H1 (cell line): ENCODE results near the gene SGCD. TPM values are rescaled to one million over a fixed set of nuclear protein-coding genes. Genes with fewer than 3 reads are reported as not detected.

Experiments used
- CHD1 ChIP-seq: IDR thresholded peaks from 2 replicates; pipeline ENCODE4 v1.6.1; 2012; ENCODE audit warnings: low read depth, low read length, improper control_type of control experiment
- CHD2 ChIP-seq: IDR thresholded peaks from 2 replicates; pipeline ENCODE4 v1.6.1; 2012; ENCODE audit warnings: low read length, improper control_type of control experiment
- GTF2F1 ChIP-seq: IDR thresholded peaks from 2 replicates; pipeline ENCODE4 v1.6.1; 2012; ENCODE audit warnings: low read depth, low read length, improper control_type of control experiment, borderline replicate concordance
- MAFK ChIP-seq: IDR thresholded peaks from 2 replicates; pipeline ENCODE4 v1.6.1; 2012; ENCODE audit warnings: low read depth, mild to moderate bottlenecking, improper control_type of control experiment, low read length
- NRF1 ChIP-seq: IDR thresholded peaks from 2 replicates; pipeline ENCODE4 v1.6.1; 2011; ENCODE audit warnings: mild to moderate bottlenecking, low read depth, low read length, improper control_type of control experiment
- RBBP5 ChIP-seq: IDR thresholded peaks from 2 replicates; pipeline ENCODE4 v1.7.1; 2012; ENCODE audit warnings: low read depth, mild to moderate bottlenecking, inconsistent platforms, low read length, moderate library complexity, borderline replicate concordance
- SP2 ChIP-seq: IDR thresholded peaks from 2 replicates; pipeline ENCODE4 v1.6.1; 2012; ENCODE audit warnings: mild to moderate bottlenecking, low read length, inconsistent platforms
- SUZ12 ChIP-seq: fragments of 200-600 bp; sonication (generic); IDR thresholded peaks from 2 replicates; pipeline ENCODE4 v1.6.1; 2012; ENCODE audit warnings: mild to moderate bottlenecking, inconsistent platforms, low read length, moderate library complexity, mixed read lengths
- polyA plus RNA-seq, 7 experiments: library from polyadenylated mRNA; depleted of rRNA in 3 of 7; stranded (reverse) in 5 of 7; unstranded in 2 of 7; fragments of >200 nt in 5 of 7; fragments of 200-250 nt in 2 of 7; gene quantifications; 1 replicate in 5 of 7; 2 replicates in 1 of 7; 4 replicates in 1 of 7; pipeline versions ENCODE4 v1.2.1 to v1.2.3, GENCODE V29; 2011 to 2013; ENCODE audit warnings: missing spikeins in 2 of 7, mixed read lengths in 2 of 7
- total RNA-seq: library from RNA; stranded (reverse); fragmentation: NEBNext Ultra II Directional; extraction: Animal tissue kit (Norgen Biotek cat#: 25700); gene quantifications from 2 replicates; pipeline ENCODE4 v1.2.1, GENCODE V29; 2021
- TF ChIP-seq, protein P1 (sequence below): fragments of 300-600 bp; sonication (generic); IDR thresholded peaks from 2 replicates; pipeline ENCODE4 v1.7.1; 2012; ENCODE audit warnings: low read length, moderate library complexity, mild to moderate bottlenecking, inconsistent platforms; ENCODE audit not compliant: insufficient replicate concordance

SGCD gene
- total and polyA plus RNA-seq, 2 of the 8 experiments (the other 6 are each of a cell fraction or from before 2014, with no cell fraction given): 0.04 to 0.08 TPM

DNA sequence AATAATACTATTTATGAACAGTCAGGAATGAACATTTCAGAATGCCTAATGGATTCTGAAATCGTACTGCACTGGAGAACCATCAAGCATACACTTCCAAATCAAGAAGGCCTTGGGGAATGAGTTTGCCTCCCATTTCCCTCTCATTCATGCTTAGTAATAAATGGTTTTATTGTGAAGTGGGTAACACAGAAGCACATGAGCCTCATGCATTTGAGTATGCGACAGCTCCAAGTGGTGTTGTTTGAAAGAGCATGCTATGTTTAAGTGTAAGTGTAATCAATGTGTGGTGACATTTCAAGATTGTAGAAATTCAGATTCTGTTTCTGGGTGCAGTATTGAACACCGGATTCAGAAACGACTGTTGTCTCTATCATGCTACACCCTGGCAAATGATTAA lies 60.0 kb downstream of the SGCD start (continued):
- TF ChIP-seq, protein P1, sequence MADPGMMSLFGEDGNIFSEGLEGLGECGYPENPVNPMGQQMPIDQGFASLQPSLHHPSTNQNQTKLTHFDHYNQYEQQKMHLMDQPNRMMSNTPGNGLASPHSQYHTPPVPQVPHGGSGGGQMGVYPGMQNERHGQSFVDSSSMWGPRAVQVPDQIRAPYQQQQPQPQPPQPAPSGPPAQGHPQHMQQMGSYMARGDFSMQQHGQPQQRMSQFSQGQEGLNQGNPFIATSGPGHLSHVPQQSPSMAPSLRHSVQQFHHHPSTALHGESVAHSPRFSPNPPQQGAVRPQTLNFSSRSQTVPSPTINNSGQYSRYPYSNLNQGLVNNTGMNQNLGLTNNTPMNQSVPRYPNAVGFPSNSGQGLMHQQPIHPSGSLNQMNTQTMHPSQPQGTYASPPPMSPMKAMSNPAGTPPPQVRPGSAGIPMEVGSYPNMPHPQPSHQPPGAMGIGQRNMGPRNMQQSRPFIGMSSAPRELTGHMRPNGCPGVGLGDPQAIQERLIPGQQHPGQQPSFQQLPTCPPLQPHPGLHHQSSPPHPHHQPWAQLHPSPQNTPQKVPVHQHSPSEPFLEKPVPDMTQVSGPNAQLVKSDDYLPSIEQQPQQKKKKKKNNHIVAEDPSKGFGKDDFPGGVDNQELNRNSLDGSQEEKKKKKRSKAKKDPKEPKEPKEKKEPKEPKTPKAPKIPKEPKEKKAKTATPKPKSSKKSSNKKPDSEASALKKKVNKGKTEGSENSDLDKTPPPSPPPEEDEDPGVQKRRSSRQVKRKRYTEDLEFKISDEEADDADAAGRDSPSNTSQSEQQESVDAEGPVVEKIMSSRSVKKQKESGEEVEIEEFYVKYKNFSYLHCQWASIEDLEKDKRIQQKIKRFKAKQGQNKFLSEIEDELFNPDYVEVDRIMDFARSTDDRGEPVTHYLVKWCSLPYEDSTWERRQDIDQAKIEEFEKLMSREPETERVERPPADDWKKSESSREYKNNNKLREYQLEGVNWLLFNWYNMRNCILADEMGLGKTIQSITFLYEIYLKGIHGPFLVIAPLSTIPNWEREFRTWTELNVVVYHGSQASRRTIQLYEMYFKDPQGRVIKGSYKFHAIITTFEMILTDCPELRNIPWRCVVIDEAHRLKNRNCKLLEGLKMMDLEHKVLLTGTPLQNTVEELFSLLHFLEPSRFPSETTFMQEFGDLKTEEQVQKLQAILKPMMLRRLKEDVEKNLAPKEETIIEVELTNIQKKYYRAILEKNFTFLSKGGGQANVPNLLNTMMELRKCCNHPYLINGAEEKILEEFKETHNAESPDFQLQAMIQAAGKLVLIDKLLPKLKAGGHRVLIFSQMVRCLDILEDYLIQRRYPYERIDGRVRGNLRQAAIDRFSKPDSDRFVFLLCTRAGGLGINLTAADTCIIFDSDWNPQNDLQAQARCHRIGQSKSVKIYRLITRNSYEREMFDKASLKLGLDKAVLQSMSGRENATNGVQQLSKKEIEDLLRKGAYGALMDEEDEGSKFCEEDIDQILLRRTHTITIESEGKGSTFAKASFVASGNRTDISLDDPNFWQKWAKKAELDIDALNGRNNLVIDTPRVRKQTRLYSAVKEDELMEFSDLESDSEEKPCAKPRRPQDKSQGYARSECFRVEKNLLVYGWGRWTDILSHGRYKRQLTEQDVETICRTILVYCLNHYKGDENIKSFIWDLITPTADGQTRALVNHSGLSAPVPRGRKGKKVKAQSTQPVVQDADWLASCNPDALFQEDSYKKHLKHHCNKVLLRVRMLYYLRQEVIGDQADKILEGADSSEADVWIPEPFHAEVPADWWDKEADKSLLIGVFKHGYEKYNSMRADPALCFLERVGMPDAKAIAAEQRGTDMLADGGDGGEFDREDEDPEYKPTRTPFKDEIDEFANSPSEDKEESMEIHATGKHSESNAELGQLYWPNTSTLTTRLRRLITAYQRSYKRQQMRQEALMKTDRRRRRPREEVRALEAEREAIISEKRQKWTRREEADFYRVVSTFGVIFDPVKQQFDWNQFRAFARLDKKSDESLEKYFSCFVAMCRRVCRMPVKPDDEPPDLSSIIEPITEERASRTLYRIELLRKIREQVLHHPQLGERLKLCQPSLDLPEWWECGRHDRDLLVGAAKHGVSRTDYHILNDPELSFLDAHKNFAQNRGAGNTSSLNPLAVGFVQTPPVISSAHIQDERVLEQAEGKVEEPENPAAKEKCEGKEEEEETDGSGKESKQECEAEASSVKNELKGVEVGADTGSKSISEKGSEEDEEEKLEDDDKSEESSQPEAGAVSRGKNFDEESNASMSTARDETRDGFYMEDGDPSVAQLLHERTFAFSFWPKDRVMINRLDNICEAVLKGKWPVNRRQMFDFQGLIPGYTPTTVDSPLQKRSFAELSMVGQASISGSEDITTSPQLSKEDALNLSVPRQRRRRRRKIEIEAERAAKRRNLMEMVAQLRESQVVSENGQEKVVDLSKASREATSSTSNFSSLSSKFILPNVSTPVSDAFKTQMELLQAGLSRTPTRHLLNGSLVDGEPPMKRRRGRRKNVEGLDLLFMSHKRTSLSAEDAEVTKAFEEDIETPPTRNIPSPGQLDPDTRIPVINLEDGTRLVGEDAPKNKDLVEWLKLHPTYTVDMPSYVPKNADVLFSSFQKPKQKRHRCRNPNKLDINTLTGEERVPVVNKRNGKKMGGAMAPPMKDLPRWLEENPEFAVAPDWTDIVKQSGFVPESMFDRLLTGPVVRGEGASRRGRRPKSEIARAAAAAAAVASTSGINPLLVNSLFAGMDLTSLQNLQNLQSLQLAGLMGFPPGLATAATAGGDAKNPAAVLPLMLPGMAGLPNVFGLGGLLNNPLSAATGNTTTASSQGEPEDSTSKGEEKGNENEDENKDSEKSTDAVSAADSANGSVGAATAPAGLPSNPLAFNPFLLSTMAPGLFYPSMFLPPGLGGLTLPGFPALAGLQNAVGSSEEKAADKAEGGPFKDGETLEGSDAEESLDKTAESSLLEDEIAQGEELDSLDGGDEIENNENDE: no peak
- no peak for TF ChIP-seq SP2
- TF ChIP-seq MAFK: no peak
- TF ChIP-seq CHD2: no peak
- no peak for TF ChIP-seq CHD1
- no peak for TF ChIP-seq SUZ12
- no peak for TF ChIP-seq GTF2F1
- no peak for TF ChIP-seq RBBP5
- no peak for TF ChIP-seq NRF1
